GM12801 (cell line): Measurements from ENCODE around the gene TMEM164.

Experiments
- CTCF ChIP-seq: IDR thresholded peaks from one replicate; pipeline ENCODE4 v1.5.1; 2011; ENCODE audit warnings: control low read depth; ENCODE audit not compliant: insufficient read length; ENCODE audit errors: extremely low read depth

The TMEM164 gene

GRCh38 chrX:110116066-110116980 lies 113.4 kb downstream of the TMEM164 start:
- no peak for TF ChIP-seq CTCF

GRCh38 chrX:110118530-110118929 lies 115.6 kb downstream of the TMEM164 start:
- no peak for TF ChIP-seq CTCF

- no peak for TF ChIP-seq CTCF
Measured at GRCh38 chrX:110119480-110119879, 116.6 kb downstream of the TMEM164 start.

- TF ChIP-seq CTCF = no peak
Measured at GRCh38 chrX:110120025-110120424, 117.1 kb downstream of the TMEM164 start.

GRCh38 chrX:110123331-110123782 lies 120.4 kb downstream of the TMEM164 start:
- TF ChIP-seq CTCF = no peak

GRCh38 chrX:110125446-110126162 lies 122.7 kb downstream of the TMEM164 start:
- no peak for TF ChIP-seq CTCF

- TF ChIP-seq CTCF = no peak
Measured at GRCh38 chrX:110131031-110131430, 128.1 kb downstream of the TMEM164 start.
